ENCODE data around the gene WDR6. TPM values are rescaled to one million over a fixed set of nuclear protein-coding genes. Genes with fewer than 3 reads are reported as not detected.

WDR6 gene
- 35.5 and 36.8 TPM in 2 replicates for total RNA-seq (2014; rRNA removed; shearing (Covaris generic))

- Histone ChIP-seq H3K36me3 (peaks cover 16% of the 10 kb centered on the region), H3K4me3 (peak within 1 kb of the TSS; percentile 65), H3K9me3 (replicated peaks) (no peaks in the 10 kb centered on the region), H3K27ac (peak within 1 kb of the TSS; percentile 65), H3K27me3 (replicated peaks) (no peaks in the 10 kb centered on the region), H3K4me1 (replicated peaks) (peaks cover 14% of the 10 kb centered on the region)
- peak; percentile 94 to 96 for DNase-seq (ENCODE audit: low read depth in 1 of 2, low spot score in 2 of 2)
Measured at GRCh38 chr3:49007068-49007770, at the start of gene WDR6. Gene WDR6, plus strand, starts transcription at chr3:49007391. Its CDS starts 41 bp downstream, at chr3:49007432.

GRCh38 chr3:48960841-48961413 is 46.3 kb upstream of the WDR6 start:
- H3K9me3 ChIP-seq (replicated peaks) = no peaks in the 10 kb centered on the region
- H3K36me3 ChIP-seq = peaks cover 37% of the 10 kb centered on the region
- H3K27me3 ChIP-seq (replicated peaks) = no peaks in the 10 kb centered on the region
- H3K4me1 ChIP-seq (replicated peaks) = no peaks in the 10 kb centered on the region
- H3K4me3 ChIP-seq = no peak overlapping the region
- DNase-seq (ENCODE audit: low read depth in 1 of 2, low spot score in 2 of 2) = no peak
- no peak overlapping the region for H3K27ac ChIP-seq

GRCh38 chr3:48962340-48962739 is 44.9 kb upstream of the WDR6 start:
- peaks cover 48% of the 10 kb centered on the region for H3K36me3 ChIP-seq
- DNase-seq (ENCODE audit: low read depth in 1 of 2, low spot score in 2 of 2) = no peak

GRCh38 chr3:48962939-48963338 is 44.3 kb upstream of the WDR6 start:
- Histone ChIP-seq H3K36me3 (peaks cover 46% of the 10 kb centered on the region), H3K4me1 (replicated peaks) (no peaks in the 10 kb centered on the region), H3K27ac (no peak overlapping the region), H3K4me3 (no peak overlapping the region), H3K27me3 (replicated peaks) (no peaks in the 10 kb centered on the region), H3K9me3 (replicated peaks) (no peaks in the 10 kb centered on the region)
- no peak for DNase-seq (ENCODE audit: low read depth in 1 of 2, low spot score in 2 of 2)

More at GRCh38 chr3:48962340-48962739, 44.9 kb upstream of the WDR6 start:
- H3K9me3 ChIP-seq (replicated peaks) = no peaks in the 10 kb centered on the region
- H3K27me3 ChIP-seq (replicated peaks) = no peaks in the 10 kb centered on the region
- no peak overlapping the region for H3K4me3 ChIP-seq
- no peaks in the 10 kb centered on the region for H3K4me1 ChIP-seq (replicated peaks)
- no peak overlapping the region for H3K27ac ChIP-seq

- no peak for DNase-seq (ENCODE audit: low read depth in 1 of 2, low spot score in 2 of 2)
- no peaks in the 10 kb centered on the region for H3K4me1 ChIP-seq (replicated peaks)
- no peak overlapping the region for H3K27ac ChIP-seq
- H3K9me3 ChIP-seq (replicated peaks) = no peaks in the 10 kb centered on the region
- no peak overlapping the region for H3K4me3 ChIP-seq
- peaks cover 46% of the 10 kb centered on the region for H3K36me3 ChIP-seq
- H3K27me3 ChIP-seq (replicated peaks) = no peaks in the 10 kb centered on the region
Measured at GRCh38 chr3:48963591-48963990, 43.6 kb upstream of the WDR6 start.

- Histone ChIP-seq H3K9me3 (replicated peaks) (no peaks in the 10 kb centered on the region), H3K36me3 (peaks cover 64% of the 10 kb centered on the region), H3K4me1 (replicated peaks) (no peaks in the 10 kb centered on the region), H3K27me3 (replicated peaks) (no peaks in the 10 kb centered on the region), H3K4me3 (no peak overlapping the region), H3K27ac (no peak overlapping the region)
- no peak for DNase-seq (ENCODE audit: low read depth in 1 of 2, low spot score in 2 of 2)
Measured at GRCh38 chr3:48966367-48966766, 40.8 kb upstream of the WDR6 start.

- H3K36me3 ChIP-seq = peaks cover 64% of the 10 kb centered on the region
- no peaks in the 10 kb centered on the region for H3K4me1 ChIP-seq (replicated peaks)
- H3K27ac ChIP-seq = no peak overlapping the region
- no peaks in the 10 kb centered on the region for H3K9me3 ChIP-seq (replicated peaks)
- no peak for DNase-seq (ENCODE audit: low read depth in 1 of 2, low spot score in 2 of 2)
- H3K27me3 ChIP-seq (replicated peaks) = no peaks in the 10 kb centered on the region
- H3K4me3 ChIP-seq = no peak overlapping the region
Measured at GRCh38 chr3:48966876-48967361, 40.3 kb upstream of the WDR6 start.

GRCh38 chr3:48970586-48970985 is 36.6 kb upstream of the WDR6 start:
- H3K27ac ChIP-seq = no peak overlapping the region
- no peaks in the 10 kb centered on the region for H3K27me3 ChIP-seq (replicated peaks)
- H3K4me1 ChIP-seq (replicated peaks) = no peaks in the 10 kb centered on the region
- DNase-seq (ENCODE audit: low read depth in 1 of 2, low spot score in 2 of 2) = no peak
- H3K9me3 ChIP-seq (replicated peaks) = no peaks in the 10 kb centered on the region
- H3K36me3 ChIP-seq = peaks cover 79% of the 10 kb centered on the region
- H3K4me3 ChIP-seq = no peak overlapping the region

GRCh38 chr3:48974076-48974864 is 32.9 kb upstream of the WDR6 start:
- H3K27me3 ChIP-seq (replicated peaks) = no peaks in the 10 kb centered on the region
- no peak for DNase-seq (ENCODE audit: low read depth in 1 of 2, low spot score in 2 of 2)
- H3K36me3 ChIP-seq = peaks cover 83% of the 10 kb centered on the region
- H3K4me3 ChIP-seq = no peak overlapping the region
- H3K9me3 ChIP-seq (replicated peaks) = no peaks in the 10 kb centered on the region
- no peak overlapping the region for H3K27ac ChIP-seq
- H3K4me1 ChIP-seq (replicated peaks) = no peaks in the 10 kb centered on the region

- no peaks in the 10 kb centered on the region for H3K27me3 ChIP-seq (replicated peaks)
- peaks cover 79% of the 10 kb centered on the region for H3K36me3 ChIP-seq
- H3K4me3 ChIP-seq = no peak overlapping the region
- no peaks in the 10 kb centered on the region for H3K4me1 ChIP-seq (replicated peaks)
- no peak for DNase-seq (ENCODE audit: low read depth in 1 of 2, low spot score in 2 of 2)
- no peaks in the 10 kb centered on the region for H3K9me3 ChIP-seq (replicated peaks)
- H3K27ac ChIP-seq = no peak overlapping the region
Measured at GRCh38 chr3:48979451-48979850, 27.7 kb upstream of the WDR6 start.

- no peaks in the 10 kb centered on the region for H3K27me3 ChIP-seq (replicated peaks)
- H3K27ac ChIP-seq = no peak overlapping the region
- H3K36me3 ChIP-seq = peaks cover 76% of the 10 kb centered on the region
- no peak for DNase-seq (ENCODE audit: low read depth in 1 of 2, low spot score in 2 of 2)
- no peaks in the 10 kb centered on the region for H3K9me3 ChIP-seq (replicated peaks)
- no peak overlapping the region for H3K4me3 ChIP-seq
- no peaks in the 10 kb centered on the region for H3K4me1 ChIP-seq (replicated peaks)
Measured at GRCh38 chr3:48980295-48980694, 26.9 kb upstream of the WDR6 start.

GRCh38 chr3:48982016-48982415 is 25.2 kb upstream of the WDR6 start:
- no peaks in the 10 kb centered on the region for H3K4me1 ChIP-seq (replicated peaks)
- H3K36me3 ChIP-seq = peaks cover 70% of the 10 kb centered on the region
- no peak for DNase-seq (ENCODE audit: low read depth in 1 of 2, low spot score in 2 of 2)
- no peak overlapping the region for H3K4me3 ChIP-seq
- no peaks in the 10 kb centered on the region for H3K9me3 ChIP-seq (replicated peaks)
- H3K27me3 ChIP-seq (replicated peaks) = no peaks in the 10 kb centered on the region
- H3K27ac ChIP-seq = no peak overlapping the region

- no peak for DNase-seq (ENCODE audit: low read depth in 1 of 2, low spot score in 2 of 2)
- H3K4me1 ChIP-seq (replicated peaks) = no peaks in the 10 kb centered on the region
- no peak overlapping the region for H3K4me3 ChIP-seq
- peaks cover 63% of the 10 kb centered on the region for H3K36me3 ChIP-seq
- H3K27me3 ChIP-seq (replicated peaks) = no peaks in the 10 kb centered on the region
- H3K27ac ChIP-seq = no peak overlapping the region
- no peaks in the 10 kb centered on the region for H3K9me3 ChIP-seq (replicated peaks)
Measured at GRCh38 chr3:48982686-48983085, 24.5 kb upstream of the WDR6 start.

GRCh38 chr3:48983096-48983495 is 24.1 kb upstream of the WDR6 start:
- no peak for DNase-seq (ENCODE audit: low read depth in 1 of 2, low spot score in 2 of 2)
- H3K36me3 ChIP-seq = peaks cover 60% of the 10 kb centered on the region

More at GRCh38 chr3:48983096-48983495, 24.1 kb upstream of the WDR6 start:
- no peaks in the 10 kb centered on the region for H3K27me3 ChIP-seq (replicated peaks)
- H3K9me3 ChIP-seq (replicated peaks) = no peaks in the 10 kb centered on the region
- H3K4me3 ChIP-seq = no peak overlapping the region
- no peaks in the 10 kb centered on the region for H3K4me1 ChIP-seq (replicated peaks)
- no peak overlapping the region for H3K27ac ChIP-seq
